SJSA1 (cell line): ENCODE results near the gene GLT6D1. TPM values are rescaled to one million over a fixed set of nuclear protein-coding genes. Genes with fewer than 3 reads are reported as not detected.
"Not testable (repeated sequence)": the region's sequence is repeated elsewhere in the genome, so short reads cannot be mapped to it uniquely, and the experiment has no call there.

Experiments used
- DNase-seq, 2 experiments: peaks; one replicate each; pipeline ENCODE4 v3.0.0-alpha.2; 2015 to 2020; ENCODE audit warnings: low spot score in 2 of 2, low read depth in 1 of 2
- H3K27ac ChIP-seq: fragments of 250-450 bp; sonication (Bioruptor Pico); 2 replicates; pipeline ENCODE4 v1.5.1; 2020; ENCODE audit warnings: mild to moderate bottlenecking, moderate library complexity
- H3K27me3 ChIP-seq: fragments of 250-450 bp; sonication (Bioruptor Pico); replicated peaks from 2 replicates; pipeline ENCODE4 v1.5.1; 2020; ENCODE audit warnings: mild to moderate bottlenecking, moderate library complexity
- H3K36me3 ChIP-seq: fragments of 250-450 bp; sonication (Bioruptor Pico); 2 replicates; pipeline ENCODE4 v1.5.1; 2020; ENCODE audit warnings: mild to moderate bottlenecking
- H3K4me1 ChIP-seq: fragments of 250-450 bp; sonication (Bioruptor Pico); replicated peaks from 2 replicates; pipeline ENCODE4 v1.6.1; 2021; ENCODE audit warnings: mild to moderate bottlenecking
- H3K4me3 ChIP-seq: fragments of 250-450 bp; sonication (Bioruptor Pico); 2 replicates; pipeline ENCODE4 v1.5.1; 2020; ENCODE audit warnings: mild to moderate bottlenecking
- H3K9me3 ChIP-seq: fragments of 250-450 bp; sonication (Bioruptor Pico); replicated peaks from 2 replicates; pipeline ENCODE4 v1.5.1; 2020; ENCODE audit warnings: mild to moderate bottlenecking
- total RNA-seq: library from RNA; depleted of rRNA; stranded (reverse); fragments of >200 nt; shearing (Covaris generic); gene quantifications from 2 replicates; pipeline ENCODE4 v1.2.3, GENCODE V29; 2014; rRNA removed

The GLT6D1 gene, protein sequence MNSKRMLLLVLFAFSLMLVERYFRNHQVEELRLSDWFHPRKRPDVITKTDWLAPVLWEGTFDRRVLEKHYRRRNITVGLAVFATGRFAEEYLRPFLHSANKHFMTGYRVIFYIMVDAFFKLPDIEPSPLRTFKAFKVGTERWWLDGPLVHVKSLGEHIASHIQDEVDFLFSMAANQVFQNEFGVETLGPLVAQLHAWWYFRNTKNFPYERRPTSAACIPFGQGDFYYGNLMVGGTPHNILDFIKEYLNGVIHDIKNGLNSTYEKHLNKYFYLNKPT
- not detected in 2 replicates for total RNA-seq

DNA sequence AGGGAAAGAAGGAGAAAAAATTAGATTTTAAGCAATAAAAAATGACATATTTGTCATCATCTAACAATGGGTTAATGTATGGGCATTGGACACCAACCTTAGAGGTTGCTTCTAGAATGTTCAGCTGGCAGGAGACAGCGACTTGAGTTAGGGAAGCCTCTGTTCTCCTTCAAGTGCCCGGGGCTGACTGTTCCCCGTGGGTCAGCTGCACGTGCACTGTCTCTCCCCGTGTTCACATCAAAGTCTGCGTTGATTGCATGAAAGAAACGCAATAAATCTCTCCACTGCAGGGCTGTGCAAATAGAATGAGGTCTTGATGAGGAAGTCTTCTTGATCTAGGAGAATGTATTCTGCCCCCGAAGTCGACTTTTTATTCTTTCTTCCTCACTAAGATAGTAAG is at the start of gene GLT6D1:
Gene GLT6D1, minus strand, starts transcription at position 345 of the 400 bp plus-strand sequence. CDS start 353 bp downstream, outside the sequence.
- Histone ChIP-seq H3K36me3 (no peaks in the 10 kb centered on the region), H3K4me1 (peaks cover 10% of the 10 kb centered on the region), H3K4me3 (no peak within 1 kb of the TSS), H3K27ac (no peak within 1 kb of the TSS), H3K9me3 (no peaks in the 10 kb centered on the region; the same call in 1 of the 2 replicates), H3K27me3 (no peaks in the 10 kb centered on the region)
- DNase-seq: no peak

DNA sequence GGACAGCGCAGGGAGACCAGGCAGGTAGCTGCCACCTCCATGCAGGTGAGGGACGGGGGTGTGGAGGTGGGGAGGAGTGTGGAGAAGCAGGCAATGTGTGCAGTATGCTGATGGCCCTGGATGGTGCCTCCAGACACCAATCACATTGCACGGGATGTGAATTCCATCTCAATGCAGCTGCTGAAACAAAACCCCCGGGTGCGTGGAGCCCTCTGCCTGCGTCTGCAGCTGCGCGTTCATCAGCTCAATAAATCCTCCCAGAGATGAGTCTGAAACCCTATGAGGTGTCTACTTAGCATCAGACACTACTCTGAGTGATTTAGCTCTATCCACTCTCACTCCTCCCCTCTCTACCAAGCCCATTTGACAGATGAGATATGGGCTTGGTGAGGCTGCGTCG is 49.7 kb upstream of the GLT6D1 start:
- no peaks in the 10 kb centered on the region for H3K9me3 ChIP-seq
- no peak for DNase-seq
- no peak overlapping the region for H3K4me3 ChIP-seq
- H3K36me3 ChIP-seq: no peaks in the 10 kb centered on the region
- no peaks in the 10 kb centered on the region; the same call in 1 of the 2 replicates for H3K27me3 ChIP-seq
- no peaks in the 10 kb centered on the region for H3K4me1 ChIP-seq
- H3K27ac ChIP-seq: no peak overlapping the region

DNA sequence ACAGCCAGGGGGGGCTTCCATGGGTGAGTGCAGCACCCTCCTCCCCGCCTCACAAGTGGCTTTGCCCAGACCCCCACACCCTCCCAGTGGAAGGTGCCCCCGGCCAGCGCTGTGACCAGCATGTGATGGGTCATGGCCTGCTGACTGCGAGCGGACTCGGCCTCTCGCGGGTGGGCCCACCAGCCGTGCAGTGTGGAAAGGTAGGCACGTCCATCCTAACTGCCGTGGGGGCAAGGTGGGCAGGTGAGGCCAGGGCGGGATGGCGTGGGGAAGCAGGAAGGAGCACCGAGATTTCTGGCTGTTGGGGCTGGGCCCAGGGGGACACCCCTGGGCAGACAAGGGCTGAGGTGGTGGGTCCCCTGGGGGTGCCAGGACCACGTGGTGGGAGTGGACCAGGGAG is 47.9 kb upstream of the GLT6D1 start:
- no peak for DNase-seq
- Histone ChIP-seq H3K27me3 (no peaks in the 10 kb centered on the region; the same call in 1 of the 2 replicates), H3K4me3 (no peak overlapping the region), H3K36me3 (no peaks in the 10 kb centered on the region), H3K27ac (no peak overlapping the region), H3K9me3 (no peaks in the 10 kb centered on the region), H3K4me1 (no peaks in the 10 kb centered on the region)

DNA sequence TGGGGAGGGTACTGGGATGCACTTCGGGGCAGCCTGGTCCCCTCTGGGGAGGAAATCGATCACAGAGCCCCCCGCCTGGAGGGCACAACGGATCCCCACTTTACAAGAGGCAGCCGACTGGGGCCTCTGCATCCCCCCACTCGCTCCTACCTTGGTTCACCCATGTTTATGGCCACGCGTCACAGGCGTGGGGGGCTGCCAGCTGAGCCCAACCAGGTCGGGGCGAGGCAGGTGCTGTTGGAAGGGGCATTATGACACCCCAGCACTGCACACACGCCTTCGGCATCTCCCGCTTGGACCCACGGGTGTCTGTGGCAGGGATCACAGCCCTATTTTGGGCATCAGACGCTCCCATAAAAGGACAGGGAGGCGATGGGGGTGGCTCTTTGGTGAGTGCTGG is 45.4 kb upstream of the GLT6D1 start:
- Histone ChIP-seq H3K9me3 (no peaks in the 10 kb centered on the region), H3K4me3 (no peak overlapping the region), H3K27me3 (no peaks in the 10 kb centered on the region; the same call in 1 of the 2 replicates), H3K36me3 (no peaks in the 10 kb centered on the region), H3K4me1 (no peaks in the 10 kb centered on the region), H3K27ac (no peak overlapping the region)
- DNase-seq: no peak

DNA sequence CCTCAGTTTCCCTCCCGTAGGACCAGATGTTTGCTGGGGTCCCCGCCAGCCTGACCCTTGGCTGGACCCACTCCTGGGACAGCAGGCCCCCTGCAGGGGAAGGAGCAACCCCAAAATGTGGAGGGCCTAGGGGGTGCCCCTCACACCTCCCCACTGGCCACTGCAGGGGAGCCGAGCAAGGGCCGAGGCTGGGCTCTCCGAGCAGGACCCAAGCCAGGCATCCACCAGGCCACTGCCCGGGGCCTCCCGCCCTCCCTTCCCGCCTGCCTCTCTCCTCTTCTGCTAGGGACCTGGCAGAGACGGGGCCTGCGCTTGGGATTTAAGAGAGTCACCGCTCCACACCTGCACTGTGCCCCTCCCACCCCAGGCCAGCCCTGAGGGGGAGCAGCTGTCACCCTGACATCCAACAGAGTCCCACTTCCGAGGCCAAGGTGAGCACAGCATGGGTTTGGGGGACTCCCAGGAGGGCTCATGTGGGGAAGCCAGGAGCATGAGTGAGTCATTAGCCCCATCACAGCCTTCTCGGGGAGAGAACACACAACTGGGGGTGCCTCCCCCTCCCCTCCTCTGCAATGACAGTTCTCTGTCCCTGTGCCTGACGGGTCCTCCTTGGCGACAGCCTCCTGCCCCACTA is 44.2 kb upstream of the GLT6D1 start:
- Histone ChIP-seq H3K4me3 (no peak overlapping the region), H3K27ac (no peak overlapping the region), H3K9me3 (no peaks in the 10 kb centered on the region), H3K4me1 (no peaks in the 10 kb centered on the region), H3K36me3 (no peaks in the 10 kb centered on the region), H3K27me3 (no peaks in the 10 kb centered on the region; the same call in 1 of the 2 replicates)
- DNase-seq: no peak

DNA sequence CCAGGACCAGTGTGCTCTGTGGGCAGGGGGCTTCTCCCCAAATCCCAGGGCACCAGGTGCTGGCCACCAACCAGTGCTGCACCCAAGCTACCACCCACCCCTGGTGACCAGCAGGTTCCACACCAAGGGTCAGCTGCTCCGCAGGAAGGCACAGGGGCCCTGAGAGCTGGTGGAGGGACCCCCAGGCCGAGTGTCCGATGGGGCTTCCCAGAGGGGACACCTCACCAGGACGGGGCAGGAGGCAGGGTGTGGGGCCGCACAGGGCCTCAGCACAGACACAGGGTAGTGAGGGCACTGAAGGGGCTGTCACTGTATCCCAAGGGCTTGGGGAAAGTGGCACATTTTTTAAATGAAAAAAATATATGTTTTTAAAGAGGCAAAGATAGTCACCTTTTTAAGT is 41.8 kb upstream of the GLT6D1 start:
- Histone ChIP-seq H3K27ac (no peak overlapping the region), H3K27me3 (no peaks in the 10 kb centered on the region; the same call in 1 of the 2 replicates), H3K9me3 (no peaks in the 10 kb centered on the region), H3K36me3 (no peaks in the 10 kb centered on the region), H3K4me3 (no peak overlapping the region), H3K4me1 (no peaks in the 10 kb centered on the region)
- no peak for DNase-seq

DNA sequence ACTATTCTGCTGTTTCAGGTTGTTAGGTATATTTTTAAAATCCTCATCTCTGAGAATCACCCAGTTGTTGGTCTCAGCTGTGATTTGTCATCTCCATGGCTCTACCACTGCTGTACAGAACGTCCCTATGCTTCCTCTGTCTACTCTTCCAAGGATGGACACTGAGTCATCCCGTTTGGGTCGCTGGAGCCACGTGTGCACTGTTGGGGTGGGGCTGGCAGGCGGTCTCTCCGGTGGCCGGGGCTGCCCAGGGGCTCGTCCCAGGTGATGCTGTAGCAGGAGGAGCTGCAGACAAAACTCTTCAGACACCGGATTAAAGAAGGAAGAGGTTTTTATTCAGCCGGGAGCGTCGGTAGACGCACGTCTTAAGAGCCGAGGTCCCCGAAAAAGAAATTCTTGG is 40.7 kb upstream of the GLT6D1 start:
- Histone ChIP-seq H3K27me3 (no peaks in the 10 kb centered on the region; the same call in none of the 2 replicates), H3K9me3 (no peaks in the 10 kb centered on the region), H3K27ac (no peak overlapping the region), H3K4me3 (no peak overlapping the region), H3K4me1 (no peaks in the 10 kb centered on the region), H3K36me3 (no peaks in the 10 kb centered on the region)
- no peak for DNase-seq

DNA sequence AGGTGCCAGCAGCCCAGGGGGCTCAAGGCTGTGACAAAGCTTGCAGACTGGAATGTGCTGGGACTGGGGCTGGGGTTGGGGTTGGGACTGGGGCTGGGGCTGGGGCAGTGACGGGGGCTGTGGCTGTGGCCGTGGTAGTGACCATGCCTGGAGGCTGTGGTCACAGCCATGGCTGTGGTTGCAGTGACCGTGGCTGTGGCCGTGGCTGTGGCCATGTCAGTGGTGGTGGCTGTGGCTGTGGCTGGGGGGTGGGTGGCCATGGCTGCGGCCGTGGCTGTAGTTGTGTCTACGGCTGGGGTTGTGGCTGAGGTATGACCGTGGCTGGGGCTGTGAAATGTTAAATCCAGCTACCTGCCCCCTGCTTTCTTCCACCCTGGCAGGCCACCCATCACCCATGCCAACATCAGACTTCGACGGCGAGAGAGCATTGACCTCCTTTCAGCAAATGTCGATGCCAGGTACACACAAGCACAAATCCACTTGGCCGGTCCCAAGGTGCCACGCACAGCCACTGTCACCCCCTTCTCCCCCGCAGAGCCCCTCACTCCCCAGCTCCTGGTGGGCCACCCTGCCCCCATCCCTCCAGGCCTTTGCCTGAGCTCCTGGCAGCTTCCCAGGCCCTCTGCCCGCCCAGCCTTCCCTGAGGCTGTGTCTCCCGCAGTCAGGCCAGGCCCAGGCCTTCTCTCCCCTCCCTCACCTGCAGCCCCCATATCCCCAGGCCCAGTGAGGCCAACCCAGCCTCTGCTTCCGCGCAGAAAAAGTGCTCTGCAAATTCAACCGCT is 39.1 kb upstream of the GLT6D1 start:
- H3K36me3 ChIP-seq: no peaks in the 10 kb centered on the region
- H3K4me1 ChIP-seq: no peaks in the 10 kb centered on the region
- H3K27me3 ChIP-seq: no peaks in the 10 kb centered on the region; the same call in 1 of the 2 replicates
- no peak for DNase-seq
- H3K4me3 ChIP-seq: no peak overlapping the region
- no peaks in the 10 kb centered on the region for H3K9me3 ChIP-seq
- no peak overlapping the region for H3K27ac ChIP-seq

DNA sequence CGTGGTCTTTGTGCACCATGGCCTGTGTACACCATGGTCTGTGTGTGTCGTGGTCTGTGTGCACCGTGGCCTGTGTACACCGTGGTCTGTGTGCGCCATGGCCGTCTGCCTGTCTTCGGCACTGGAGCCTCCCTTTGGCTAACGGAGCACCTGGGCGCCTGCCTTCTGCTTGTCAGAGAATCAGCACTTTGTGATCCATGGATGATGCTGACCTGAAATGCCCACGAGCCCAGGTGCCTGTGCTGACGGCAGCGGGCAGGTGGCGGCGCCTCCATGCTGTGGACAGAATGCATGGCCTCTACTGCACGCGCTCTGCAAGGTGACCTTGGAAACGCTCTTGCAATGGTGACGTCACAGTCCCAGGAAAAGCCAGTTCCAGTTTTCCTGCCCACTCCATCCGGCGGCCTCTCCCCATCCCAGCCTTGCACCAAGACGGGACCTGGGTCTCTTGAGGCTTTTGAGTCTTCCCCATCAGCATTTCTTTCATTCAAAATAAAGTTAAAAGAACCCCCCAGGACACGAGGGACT is 38.4 kb upstream of the GLT6D1 start:
- H3K27me3 ChIP-seq: peaks cover 4% of the 10 kb centered on the region; the same call in 1 of the 2 replicates
- no peaks in the 10 kb centered on the region for H3K4me1 ChIP-seq
- no peaks in the 10 kb centered on the region for H3K9me3 ChIP-seq
- no peak overlapping the region for H3K27ac ChIP-seq
- H3K36me3 ChIP-seq: no peaks in the 10 kb centered on the region
- DNase-seq: no peak
- no peak overlapping the region for H3K4me3 ChIP-seq

DNA sequence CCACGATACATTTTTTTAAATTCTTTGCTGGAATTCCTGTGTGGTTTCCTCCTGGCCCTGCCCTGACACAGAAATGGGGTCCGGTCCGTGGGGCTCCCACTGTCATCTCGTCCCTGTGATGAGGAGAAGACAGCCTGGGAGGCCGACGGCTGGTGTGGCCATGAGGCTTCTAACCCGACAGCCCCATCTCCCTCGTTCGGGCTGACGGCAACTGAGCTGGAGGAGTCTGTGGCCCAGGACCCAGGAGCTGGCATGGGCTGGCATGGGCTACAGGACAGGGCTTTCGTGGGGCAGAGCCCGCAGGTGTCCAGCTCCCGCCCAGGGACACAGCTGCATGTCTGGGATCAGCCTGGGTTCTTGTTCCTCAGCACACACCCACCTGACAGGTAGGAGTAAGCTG is 37.6 kb upstream of the GLT6D1 start:
- DNase-seq: no peak
- H3K4me1 ChIP-seq: no peaks in the 10 kb centered on the region
- no peaks in the 10 kb centered on the region for H3K36me3 ChIP-seq
- no peaks in the 10 kb centered on the region for H3K9me3 ChIP-seq
- H3K27me3 ChIP-seq: peaks cover 4% of the 10 kb centered on the region; the same call in 1 of the 2 replicates
- H3K27ac ChIP-seq: no peak overlapping the region
- H3K4me3 ChIP-seq: no peak overlapping the region

DNA sequence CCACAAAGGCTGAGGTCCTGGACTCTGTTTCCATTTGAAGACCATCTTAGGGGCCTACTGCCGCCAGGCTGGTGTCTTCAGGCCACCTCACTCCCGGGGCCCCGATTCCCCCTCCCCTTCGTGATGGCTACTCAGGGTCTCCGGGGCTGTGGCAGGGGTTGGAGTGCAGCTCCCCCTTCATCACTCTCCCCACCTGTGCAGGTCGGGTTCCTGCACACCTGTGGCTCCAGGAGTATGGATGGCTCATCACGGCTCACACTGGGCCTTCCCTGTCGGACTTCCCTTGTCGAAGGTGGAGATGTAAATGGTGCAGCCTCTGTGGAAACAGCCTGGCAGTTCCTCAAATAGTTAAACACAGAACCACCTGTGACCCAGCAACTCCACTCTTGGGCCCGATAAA is 35.6 kb upstream of the GLT6D1 start:
- no peak for DNase-seq
- Histone ChIP-seq H3K27ac (no peak overlapping the region), H3K4me1 (no peaks in the 10 kb centered on the region), H3K4me3 (no peak overlapping the region), H3K27me3 (peaks cover 4% of the 10 kb centered on the region; the same call in 1 of the 2 replicates), H3K36me3 (no peaks in the 10 kb centered on the region), H3K9me3 (no peaks in the 10 kb centered on the region)

DNA sequence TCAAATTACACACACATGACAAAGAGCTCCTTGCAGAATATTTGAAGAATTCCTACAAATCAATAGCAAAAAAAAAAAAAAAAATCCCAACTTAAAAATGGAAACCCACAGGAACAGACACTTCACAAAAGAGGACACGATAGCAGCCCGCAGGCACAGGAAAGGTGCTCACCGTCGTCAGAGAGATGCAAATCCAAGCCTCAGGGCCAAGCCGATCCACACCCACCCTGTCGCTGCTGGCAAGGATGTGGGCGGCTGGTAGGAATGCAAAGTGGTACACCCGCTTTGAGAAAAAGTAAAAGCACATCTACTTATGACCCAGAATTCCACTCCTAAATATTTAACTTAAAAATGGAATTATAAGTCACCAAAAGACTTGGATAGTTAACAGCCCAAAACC is 34.6 kb upstream of the GLT6D1 start:
- no peak for DNase-seq
- Histone ChIP-seq H3K4me1 (no peaks in the 10 kb centered on the region), H3K9me3 (no peaks in the 10 kb centered on the region), H3K27ac (no peak overlapping the region), H3K4me3 (no peak overlapping the region), H3K36me3 (no peaks in the 10 kb centered on the region), H3K27me3 (peaks cover 4% of the 10 kb centered on the region; the same call in 1 of the 2 replicates)

DNA sequence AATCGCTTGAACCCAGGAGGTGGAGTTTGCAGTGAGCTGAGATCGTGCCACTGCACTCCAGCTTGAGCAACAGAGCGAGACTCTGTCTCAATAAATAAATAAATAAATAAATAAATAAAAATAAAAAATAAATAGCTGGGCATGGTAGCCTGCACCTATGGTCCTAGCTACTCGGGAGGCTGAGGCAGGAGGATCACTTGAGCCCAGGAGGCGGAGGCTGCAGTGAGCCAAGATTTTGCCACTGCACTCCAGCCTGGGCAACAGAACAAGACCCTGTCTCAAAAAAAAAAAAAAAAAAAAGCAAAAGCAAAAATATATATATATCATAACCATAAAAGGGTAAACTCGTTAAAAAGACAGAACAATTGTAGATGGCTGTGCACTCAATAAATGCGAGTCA is 33.4 kb upstream of the GLT6D1 start:
- not testable (repeated sequence) for H3K36me3 ChIP-seq, H3K4me3 ChIP-seq

More for the DNA sequence above, 33.4 kb upstream of the GLT6D1 start:
- H3K4me1 ChIP-seq, H3K27ac ChIP-seq, DNase-seq, H3K27me3 ChIP-seq, H3K9me3 ChIP-seq: not testable (repeated sequence)
